Measurements from ENCODE around the gene SHKBP1.

DNA sequence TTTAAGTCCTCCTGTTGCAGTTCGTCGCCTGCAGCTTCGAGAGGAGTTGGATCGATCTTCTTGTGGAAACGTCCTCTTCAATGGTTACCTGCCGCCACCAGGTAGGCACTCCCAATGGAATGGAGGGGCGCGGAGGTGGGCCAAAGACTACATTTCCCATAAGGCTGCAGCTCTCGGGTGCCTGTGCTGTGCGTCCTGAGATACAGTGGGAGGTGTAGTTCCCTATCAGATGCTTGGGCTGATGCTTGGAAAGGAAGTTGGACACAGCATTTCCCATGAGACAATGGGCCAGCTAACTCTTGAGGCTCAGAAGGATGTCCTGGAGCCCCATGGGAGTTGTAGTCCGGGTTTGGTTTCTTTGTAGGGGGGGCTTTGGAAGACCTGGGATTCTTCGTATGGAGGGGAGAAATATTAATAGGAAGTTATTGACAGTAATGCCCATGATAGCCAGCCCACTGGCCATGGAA, 1.8 kb downstream of the SHKBP1 start:
- no peak for TF ChIP-seq IKZF1 (IDR thresholded peaks at IDR 0.05)
- no peak for TF ChIP-seq FOXM1 (CRISPR knock-in tag; IDR thresholded peaks at IDR 0.05)
- no peak for TF ChIP-seq POLR2A (IDR thresholded peaks at IDR 0.05; ENCODE audit: insufficient read depth in 1 of 2, low read depth in 2 of 2, low read length in 2 of 2)
- TF ChIP-seq, protein P1, sequence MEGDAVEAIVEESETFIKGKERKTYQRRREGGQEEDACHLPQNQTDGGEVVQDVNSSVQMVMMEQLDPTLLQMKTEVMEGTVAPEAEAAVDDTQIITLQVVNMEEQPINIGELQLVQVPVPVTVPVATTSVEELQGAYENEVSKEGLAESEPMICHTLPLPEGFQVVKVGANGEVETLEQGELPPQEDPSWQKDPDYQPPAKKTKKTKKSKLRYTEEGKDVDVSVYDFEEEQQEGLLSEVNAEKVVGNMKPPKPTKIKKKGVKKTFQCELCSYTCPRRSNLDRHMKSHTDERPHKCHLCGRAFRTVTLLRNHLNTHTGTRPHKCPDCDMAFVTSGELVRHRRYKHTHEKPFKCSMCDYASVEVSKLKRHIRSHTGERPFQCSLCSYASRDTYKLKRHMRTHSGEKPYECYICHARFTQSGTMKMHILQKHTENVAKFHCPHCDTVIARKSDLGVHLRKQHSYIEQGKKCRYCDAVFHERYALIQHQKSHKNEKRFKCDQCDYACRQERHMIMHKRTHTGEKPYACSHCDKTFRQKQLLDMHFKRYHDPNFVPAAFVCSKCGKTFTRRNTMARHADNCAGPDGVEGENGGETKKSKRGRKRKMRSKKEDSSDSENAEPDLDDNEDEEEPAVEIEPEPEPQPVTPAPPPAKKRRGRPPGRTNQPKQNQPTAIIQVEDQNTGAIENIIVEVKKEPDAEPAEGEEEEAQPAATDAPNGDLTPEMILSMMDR (CRISPR knock-in tag; IDR thresholded peaks at IDR 0.05) = no peak
- TF ChIP-seq, protein P2, sequence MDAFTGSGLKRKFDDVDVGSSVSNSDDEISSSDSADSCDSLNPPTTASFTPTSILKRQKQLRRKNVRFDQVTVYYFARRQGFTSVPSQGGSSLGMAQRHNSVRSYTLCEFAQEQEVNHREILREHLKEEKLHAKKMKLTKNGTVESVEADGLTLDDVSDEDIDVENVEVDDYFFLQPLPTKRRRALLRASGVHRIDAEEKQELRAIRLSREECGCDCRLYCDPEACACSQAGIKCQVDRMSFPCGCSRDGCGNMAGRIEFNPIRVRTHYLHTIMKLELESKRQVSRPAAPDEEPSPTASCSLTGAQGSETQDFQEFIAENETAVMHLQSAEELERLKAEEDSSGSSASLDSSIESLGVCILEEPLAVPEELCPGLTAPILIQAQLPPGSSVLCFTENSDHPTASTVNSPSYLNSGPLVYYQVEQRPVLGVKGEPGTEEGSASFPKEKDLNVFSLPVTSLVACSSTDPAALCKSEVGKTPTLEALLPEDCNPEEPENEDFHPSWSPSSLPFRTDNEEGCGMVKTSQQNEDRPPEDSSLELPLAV (CRISPR knock-in tag; conservative IDR thresholded peaks at IDR 0.05; ENCODE audit: low read depth) = no peak
- TF ChIP-seq U2AF1 (optimal IDR thresholded peaks at IDR 0.05; ENCODE audit: low read depth, low read length) = no peak
- no peak for TF ChIP-seq TCF7L2 (IDR thresholded peaks at IDR 0.05; ENCODE audit: low read depth, low read length)
- no peak for TF ChIP-seq ZNF746 (CRISPR knock-in tag; IDR thresholded peaks at IDR 0.05)
- no peak for TF ChIP-seq CHD2 (IDR thresholded peaks at IDR 0.05; ENCODE audit: low read depth, low read length)
- TF ChIP-seq RFX3 (CRISPR knock-in tag; IDR thresholded peaks at IDR 0.05) = no peak
